GM12872 (cell line): ENCODE data around the gene PRKN.

ENCODE experiments used
- TF ChIP-seq, protein P1 (sequence below): IDR thresholded peaks from 3 replicates; pipeline ENCODE4 v1.5.1; 2011; ENCODE audit warnings: low read depth, mild to moderate bottlenecking, low read length, moderate library complexity; ENCODE audit not compliant: insufficient read depth

The PRKN gene

GRCh38 chr6:161772176-161772575, 955.4 kb downstream of the PRKN start:
- TF ChIP-seq, protein P1, sequence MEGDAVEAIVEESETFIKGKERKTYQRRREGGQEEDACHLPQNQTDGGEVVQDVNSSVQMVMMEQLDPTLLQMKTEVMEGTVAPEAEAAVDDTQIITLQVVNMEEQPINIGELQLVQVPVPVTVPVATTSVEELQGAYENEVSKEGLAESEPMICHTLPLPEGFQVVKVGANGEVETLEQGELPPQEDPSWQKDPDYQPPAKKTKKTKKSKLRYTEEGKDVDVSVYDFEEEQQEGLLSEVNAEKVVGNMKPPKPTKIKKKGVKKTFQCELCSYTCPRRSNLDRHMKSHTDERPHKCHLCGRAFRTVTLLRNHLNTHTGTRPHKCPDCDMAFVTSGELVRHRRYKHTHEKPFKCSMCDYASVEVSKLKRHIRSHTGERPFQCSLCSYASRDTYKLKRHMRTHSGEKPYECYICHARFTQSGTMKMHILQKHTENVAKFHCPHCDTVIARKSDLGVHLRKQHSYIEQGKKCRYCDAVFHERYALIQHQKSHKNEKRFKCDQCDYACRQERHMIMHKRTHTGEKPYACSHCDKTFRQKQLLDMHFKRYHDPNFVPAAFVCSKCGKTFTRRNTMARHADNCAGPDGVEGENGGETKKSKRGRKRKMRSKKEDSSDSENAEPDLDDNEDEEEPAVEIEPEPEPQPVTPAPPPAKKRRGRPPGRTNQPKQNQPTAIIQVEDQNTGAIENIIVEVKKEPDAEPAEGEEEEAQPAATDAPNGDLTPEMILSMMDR = no peak

DNA sequence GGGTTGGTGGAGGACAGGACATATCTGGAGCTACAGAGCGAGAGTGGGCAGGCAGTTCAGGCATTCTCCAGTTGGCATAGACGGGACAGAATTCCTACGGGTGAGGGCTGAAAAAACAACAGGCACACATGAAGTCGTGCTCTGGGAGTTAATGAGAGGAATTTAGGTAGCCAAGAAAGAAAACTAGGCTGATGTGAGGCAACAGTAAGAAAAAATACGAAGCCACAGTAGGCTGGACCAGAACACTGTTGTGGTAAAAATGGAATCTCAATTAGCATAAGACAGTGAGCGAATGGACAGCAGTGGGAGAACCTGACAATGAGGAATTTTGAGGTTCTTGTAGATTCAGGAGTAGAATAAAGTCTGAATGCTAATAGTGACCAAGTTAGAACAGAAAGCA, 965.6 kb downstream of the PRKN start:
- TF ChIP-seq, protein P1 = no peak

DNA sequence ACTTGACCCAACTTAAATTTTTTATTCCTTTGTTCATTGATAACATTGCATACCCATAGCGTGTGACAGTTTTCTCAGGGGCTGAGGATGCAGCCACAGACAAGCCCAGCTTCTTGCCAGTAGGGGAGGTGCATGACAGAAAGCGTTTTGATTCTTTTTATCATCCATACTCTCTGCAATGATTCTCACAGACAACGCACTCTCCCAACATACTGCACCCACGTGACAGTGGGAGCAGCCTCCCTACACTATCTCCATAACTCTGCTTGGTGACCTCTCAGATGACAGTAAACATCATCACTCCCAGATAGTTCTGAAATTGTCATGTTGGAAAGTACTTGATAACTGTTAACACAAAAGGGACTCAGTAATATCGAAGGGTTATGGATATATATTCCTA, 972.5 kb downstream of the PRKN start:
- TF ChIP-seq, protein P1 = no peak

DNA sequence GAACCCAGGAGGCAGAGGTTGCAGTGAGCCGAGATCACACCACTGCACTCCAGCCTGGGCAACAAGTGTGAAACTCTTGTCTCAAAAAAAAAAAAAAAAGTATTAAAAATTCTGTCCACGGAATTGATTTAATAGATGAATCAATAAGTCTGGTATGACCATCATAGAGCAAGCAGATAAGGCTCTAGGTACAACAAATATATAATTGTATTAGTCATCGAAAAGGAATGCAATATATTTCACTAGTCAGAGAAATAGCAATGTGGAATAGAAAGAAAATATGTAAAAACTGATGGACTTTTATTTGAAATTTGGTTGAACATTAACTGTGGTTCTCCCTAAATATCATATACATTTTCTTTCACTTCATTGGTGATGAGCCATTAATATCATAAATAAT, 976.9 kb downstream of the PRKN start:
- TF ChIP-seq, protein P1 = no peak

- TF ChIP-seq, protein P1 = no peak
Measured at GRCh38 chr6:161749576-161749975, 978.0 kb downstream of the PRKN start.

GRCh38 chr6:161748535-161749416, 978.8 kb downstream of the PRKN start:
- TF ChIP-seq, protein P1 = 0 out of 3 replicates have a peak, but pooled peaks have one; percentile 34

- TF ChIP-seq, protein P1 = no peak
Measured at GRCh38 chr6:161747506-161747905, 980.1 kb downstream of the PRKN start.
